Measurements from ENCODE around the gene WDR62.

The WDR62 gene

DNA sequence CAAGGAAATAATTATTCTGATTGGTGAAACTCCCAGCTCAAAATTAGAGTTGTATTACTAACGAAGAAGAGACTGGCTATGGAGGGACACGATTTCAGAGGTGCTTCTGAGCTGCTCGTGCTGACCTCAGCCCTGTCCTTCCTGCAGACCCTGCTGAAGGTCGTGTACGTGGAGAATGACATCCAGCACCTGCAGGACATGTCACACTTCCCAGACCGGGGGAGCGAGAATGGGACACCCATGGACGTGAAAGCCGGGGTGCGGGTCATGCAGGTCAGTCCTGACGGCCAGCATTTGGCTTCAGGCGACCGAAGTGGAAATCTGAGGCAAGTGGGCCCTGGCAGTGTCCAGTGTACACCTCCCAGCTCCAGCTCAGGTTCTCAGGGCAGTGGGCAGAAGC lies 28.2 kb downstream of the WDR62 start:
- DNase-seq = no peak

DNA sequence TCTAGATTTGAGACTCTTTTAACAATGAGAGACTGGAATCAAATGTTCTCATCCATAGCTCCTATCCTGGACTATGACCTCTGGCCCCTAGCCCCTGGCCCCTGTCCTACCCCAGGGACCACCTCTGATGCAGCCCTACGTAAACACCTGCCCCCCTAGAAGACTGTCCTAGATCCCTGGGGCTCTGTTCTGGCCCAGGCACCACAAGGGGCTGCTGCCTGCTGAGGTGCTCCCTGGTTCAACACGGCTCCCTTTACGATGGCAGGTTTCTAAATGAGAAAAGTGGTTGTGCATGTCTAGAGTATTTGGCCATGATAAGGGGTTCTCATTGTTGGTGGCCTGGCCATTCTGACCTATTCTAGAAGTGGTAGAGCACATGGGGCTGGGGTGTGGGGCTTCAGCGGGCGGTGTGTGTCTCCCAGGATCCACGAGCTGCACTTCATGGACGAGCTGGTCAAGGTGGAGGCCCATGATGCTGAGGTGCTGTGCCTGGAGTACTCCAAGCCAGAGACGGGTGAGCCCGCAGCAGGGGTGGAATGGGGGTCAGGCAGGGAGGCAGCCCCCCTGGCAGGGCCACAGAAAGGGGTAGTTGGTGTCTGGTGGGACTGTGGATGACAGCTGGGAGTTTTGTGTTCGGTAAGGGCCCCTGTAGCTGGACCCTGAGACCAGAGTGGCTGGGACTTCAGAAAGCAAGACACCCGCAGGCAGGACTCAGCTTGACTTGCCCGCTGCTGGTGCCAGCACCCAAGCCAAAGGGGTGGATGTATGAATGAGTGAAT lies 29.7 kb downstream of the WDR62 start:
- DNase-seq = no peak

DNA sequence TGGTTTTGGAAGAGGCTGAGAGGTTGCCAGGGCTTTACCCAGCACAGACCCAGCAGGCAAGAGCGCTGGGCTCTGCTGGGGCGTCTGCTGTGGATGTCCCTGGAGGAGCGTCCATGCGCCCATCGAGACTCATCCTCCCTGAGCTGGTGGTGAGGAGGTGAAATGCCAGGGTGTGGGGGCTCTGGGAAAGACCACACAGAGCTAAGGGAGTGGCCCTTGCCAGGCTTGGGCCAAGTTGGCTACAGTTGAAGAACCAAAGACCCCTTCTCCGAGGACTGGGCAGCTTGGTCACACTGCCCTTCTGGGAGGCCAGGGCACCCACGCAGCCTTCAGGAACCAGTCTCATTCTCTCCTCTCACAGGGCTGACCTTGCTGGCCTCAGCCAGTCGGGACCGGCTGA lies 31.6 kb downstream of the WDR62 start:
- DNase-seq = no peak

DNA sequence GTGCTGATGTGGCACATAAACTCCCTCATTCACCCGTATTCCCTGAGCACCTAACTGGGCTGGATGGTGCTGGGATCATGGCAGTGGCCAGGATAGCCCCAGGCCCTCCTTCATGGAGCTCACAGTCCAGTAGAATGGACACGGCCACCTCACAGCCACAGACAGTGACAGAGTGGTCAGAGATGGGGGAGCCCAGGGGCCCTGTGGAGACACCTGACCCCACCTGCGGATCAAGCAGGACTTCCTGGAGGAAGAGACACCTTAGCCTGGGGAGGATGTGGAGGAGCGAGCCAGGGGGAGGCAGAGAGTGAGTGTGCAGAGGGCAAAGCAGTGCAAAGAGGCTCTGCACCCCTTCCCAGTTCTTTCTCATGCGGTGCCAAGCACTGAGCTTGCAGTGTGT lies 35.1 kb downstream of the WDR62 start:
- no peak for DNase-seq

DNA sequence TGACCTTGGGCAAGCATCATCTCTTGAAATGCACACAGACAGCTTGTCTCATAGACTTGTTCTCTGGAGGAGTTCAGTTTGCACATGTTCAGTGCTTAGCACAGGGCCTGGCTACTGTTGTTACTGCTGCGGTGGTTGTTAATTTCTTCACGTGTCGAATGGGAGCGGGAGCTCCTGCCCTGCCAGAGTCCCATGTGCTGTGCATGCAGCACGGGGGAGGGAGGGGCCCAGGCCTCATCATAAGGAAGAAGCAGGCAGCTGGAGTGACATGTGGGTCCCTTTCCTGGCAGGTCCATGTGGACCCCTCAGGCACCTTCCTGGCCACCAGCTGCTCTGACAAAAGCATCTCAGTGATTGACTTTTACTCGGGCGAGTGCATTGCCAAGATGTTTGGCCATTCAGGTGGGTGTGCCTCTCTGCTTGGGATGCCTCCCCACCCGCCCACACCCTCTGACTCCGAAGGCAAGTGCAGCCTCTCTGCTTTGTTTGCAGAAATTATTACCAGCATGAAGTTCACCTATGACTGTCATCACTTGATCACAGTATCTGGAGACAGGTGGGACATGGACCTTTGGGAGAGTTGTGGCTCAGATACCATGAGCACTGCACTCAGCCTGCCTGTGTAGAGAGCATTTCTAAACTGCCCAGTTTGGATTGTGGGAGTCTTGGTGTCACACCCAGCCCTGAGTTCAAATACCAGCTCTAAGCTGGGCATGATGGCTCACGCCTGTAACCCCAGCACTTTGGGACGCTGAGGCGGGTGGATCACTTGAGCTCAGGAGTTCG lies 36.4 kb downstream of the WDR62 start:
- DNase-seq = no peak

DNA sequence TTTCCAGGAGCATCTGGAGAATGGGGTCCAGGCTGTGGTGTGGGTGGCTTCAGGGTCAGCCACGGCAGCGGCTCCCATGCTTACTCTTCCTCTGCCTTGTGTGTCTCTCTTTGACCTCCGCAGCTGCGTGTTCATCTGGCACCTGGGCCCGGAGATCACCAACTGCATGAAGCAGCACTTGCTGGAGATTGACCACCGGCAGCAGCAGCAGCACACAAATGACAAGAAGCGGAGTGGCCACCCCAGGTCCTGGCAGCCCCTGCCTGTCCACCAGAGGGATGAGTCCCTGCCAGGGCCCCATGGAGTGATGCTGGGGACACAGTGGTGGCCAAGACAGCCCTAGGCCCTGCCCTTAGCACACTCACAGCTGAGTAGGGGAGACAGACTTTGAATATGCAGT lies 37.9 kb downstream of the WDR62 start:
- no peak for DNase-seq

DNA sequence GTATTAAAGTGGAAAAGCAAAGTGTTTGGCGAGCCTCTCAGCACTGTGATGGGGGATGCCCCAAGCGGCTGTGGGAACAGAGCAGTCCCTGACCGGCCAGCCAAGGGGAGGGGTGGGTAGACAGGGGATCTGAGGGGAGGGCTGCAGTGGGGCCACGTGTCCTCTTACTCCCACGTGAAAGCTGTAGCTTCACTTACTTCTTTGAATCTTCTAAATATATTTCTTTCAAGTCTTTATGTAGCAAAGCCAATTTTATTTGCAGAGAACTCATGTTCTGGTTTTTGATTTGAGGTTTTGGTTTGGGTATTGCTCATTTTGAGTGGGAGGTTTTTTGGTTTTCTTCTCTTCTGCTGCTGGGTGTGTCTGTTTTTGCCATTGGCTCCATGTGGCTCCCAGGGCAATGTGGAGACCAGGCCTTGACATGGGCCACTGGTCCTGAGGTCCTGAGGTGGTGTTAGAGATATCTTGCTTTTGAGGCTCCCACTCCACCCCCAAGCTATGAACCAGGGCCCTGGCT lies 38.5 kb downstream of the WDR62 start:
- DNase-seq = no peak

DNA sequence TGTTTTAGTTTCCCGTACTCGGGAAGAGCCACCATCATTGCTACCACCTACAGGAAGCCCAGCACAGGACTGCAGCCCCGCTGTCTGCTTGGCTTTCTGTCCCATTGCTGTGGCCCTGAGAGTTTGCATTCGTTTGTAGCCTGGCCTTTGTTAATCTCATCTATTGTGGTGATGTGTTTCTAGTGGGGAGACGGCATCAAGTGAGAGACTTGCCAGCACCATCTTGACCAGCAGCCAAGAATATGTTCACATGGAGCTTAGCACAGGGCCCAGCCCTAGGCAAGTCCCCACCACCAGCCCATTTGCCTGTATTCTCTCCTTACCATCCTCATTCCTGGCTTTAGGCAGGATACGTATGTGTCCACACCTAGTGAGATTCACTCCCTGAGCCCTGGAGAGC lies 39.0 kb downstream of the WDR62 start:
- DNase-seq = no peak

DNA sequence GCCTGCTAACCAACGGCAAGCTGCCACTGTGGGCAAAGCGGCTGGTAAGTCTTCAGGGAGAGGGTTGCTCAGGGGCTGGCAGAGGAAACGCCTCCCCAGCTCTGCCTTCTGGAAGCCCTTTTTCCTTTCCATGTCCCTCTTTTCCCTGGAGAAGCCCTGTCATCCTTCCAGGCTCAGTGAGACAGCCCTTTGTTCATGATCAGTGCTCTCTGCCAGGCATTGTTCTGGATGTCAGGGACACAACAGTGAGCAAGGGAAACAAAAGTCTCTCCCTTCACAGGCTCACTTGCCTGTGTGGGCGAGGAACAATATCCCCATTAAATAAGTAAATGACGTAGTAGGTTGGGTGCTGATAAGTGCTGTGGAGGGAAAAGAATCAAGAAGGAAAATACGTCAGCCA lies 42.3 kb downstream of the WDR62 start:
- DNase-seq = no peak

DNA sequence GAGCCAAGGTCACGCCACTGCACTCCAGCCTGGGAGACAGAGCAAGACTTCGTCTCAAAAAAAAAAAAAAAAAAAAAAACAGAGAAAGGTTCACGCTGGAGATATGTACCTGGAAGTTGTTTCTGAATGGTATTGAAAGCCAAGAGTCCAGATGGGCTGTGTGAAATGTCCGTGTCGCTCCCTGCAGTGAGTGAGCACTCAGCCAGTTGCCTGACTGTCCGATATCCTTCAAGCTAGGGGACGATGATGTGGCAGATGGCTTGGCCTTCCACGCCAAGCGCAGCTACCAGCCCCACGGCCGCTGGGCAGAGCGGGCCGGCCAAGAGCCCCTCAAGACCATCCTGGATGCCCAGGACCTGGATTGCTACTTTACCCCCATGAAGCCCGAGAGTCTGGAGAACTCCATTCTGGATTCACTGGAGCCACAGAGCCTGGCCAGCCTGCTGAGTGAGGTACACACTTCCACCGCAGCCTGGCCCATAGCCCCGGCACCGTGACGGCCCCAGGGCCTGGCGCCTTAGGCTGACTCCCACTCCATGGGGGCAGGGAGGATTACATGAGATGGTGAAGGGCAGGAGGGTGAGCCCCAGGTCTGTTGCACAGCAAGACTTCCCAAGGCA lies 44.6 kb downstream of the WDR62 start:
- no peak for DNase-seq

DNA sequence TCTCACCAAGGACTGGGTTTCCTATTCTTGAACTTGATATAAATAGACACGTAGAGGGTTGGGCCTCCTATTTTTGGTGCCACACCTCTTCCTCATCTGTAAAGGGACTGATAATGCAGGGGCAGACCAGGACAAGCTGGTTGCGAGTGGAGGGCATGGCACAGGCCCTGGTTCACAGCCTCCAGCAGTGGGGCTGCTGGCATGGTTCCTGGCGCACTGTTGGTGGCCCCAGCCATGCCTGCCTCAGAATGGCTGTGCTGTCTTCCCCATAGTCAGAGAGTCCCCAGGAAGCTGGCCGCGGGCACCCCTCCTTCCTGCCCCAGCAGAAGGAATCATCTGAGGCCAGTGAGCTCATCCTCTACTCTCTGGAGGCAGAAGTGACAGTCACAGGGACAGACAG lies 45.8 kb downstream of the WDR62 start:
- no peak for DNase-seq

DNA sequence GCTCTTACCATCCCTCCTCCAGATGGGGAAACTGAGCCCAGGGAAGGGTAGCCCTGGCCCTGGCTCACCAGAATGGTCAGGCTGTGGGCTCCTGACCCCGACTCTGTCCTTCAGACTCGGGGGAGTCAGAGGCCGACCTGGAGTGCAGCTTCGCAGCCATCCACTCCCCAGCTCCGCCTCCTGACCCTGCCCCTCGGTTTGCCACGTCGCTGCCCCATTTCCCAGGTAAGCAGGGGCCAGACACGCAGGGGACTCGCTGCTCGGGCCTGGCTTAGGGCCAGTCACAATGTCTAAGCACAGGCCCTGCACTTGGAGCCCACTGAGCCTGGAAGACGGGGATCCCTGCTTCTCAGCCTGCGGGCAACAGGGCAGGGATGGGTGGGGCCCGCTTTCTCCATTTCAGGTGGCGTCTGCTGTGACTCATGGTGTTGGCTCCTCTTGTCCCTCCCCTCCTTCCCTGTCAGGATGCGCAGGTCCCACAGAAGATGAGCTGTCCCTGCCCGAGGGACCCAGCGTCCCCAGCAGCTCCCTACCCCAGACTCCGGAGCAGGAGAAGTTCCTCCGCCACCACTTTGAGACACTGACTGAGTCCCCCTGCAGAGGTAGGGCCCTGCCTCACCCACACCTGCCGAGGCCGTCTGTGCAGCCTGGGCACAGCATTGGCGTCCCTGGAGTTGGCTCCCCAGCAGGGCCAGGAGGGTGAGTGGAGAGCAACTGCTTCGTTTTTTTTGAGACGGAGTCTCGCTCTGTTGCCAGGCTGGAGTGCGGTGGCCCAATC lies 47.0 kb downstream of the WDR62 start:
- DNase-seq = no peak

DNA sequence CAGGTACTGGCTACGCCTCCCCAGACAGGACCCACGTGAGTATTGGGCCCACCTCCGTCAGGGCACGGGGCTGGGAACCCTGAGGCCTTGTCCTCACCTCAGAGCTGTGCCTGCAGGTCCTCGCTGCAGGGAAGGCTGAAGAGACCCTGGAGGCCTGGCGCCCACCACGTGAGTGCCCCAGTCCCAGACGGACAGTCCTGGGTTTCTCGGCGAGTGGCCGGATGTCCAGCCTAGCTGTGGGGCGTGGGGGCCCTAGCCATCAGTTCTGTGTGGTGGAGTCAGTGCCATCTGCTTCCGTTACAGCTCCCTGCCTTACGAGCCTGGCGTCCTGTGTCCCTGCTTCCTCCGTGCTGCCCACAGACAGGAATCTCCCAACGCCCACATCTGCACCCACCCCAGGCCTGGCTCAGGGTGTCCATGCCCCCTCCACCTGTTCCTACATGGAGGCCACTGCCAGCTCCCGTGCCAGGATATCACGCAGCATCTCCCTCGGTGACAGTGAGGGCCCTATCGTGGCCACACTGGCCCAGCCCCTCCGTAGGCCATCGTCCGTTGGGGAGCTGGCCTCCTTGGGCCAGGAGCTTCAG lies 48.4 kb downstream of the WDR62 start:
- DNase-seq = no peak

DNA sequence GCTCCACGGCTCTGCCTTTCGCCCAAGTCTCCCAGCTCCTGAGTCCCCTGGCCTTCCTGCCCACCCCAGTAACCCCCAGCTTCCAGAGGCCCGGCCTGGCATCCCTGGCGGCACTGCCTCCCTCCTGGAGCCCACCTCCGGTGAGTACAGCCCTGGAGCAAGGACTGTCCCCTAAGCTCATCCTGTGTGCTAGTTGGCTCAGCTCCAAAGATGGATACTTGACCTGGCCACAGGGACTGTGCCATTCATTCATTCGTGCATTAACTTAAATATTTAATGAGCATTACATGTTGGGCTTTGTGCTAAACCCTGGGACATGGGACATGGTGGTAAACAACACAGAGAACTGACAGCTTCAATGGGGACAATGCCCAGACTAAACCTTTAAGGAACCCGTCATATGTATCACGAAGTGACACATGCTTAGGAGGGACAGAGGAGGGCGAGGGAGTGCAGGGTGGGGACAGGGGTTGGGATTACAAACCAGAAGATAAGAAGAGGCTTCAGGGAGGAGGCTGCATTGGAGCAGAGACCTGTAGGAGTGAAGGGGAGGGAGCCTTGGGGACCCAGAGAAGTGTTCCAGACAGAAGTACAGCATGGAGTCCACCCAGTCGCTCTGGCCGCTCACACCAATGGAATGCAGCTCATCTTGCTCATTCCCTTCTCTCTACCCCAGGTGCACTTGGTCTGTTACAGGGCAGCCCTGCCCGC lies 49.3 kb downstream of the WDR62 start:
- no peak for DNase-seq

DNA sequence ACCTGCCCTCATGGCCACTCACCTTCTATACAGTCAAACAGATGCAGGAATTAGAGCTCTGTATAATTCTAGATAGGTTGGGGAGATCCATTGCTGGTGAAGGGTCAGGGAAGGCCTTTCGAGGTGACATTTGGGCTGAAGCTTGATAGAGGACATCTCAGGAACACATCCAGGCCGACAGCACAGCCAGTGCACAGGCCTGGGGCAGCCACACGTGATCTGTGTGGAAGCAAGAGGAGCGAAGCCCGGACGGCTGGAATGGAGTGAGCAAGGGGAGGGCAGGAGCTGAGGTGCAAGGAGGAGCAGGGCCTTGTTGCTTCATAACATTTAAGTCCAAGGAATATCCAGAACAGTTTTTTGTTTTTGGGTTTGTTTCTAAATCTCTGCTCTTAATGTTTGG lies 51.7 kb downstream of the WDR62 start:
- DNase-seq = no peak

DNA sequence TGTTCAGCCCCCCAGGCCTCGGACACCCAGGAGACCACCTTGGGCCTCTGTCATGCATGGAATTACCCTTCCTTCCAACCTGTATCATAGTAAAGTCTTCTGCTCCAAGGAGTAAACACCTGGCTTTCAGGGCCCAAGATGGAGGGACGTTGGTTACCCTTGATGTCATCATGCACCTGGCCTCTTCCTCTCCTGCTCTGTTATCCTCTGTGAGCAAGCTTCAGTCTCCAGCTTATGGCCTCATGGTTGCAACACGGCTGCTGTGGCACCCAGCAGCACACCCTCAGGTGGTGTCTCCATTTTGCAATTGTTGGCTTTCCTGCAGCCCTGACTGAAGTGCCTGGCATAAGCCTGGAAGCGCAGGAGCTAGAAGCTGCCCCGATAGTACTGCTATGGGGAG lies 52.3 kb downstream of the WDR62 start:
- DNase-seq = no peak

DNA sequence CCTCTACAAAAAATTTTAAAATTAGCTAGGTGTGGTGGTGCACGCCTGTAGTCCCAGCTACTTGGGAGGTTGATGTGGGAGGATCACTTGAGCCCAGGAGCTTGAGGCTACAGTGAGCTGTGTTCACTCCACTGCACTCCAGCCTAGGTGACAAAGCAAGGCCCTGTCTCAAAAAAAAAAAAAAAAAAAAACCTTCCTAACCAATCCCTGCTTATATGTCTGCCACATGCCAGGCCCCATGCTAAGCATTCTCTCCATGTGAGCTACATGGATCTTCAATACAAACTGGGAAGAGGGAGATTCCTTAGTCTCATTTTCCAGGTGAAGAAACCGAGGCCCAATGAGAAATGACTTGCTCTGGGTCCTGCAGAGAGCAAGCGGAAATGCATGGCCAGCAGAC lies 54.0 kb downstream of the WDR62 start:
- DNase-seq = no peak

DNA sequence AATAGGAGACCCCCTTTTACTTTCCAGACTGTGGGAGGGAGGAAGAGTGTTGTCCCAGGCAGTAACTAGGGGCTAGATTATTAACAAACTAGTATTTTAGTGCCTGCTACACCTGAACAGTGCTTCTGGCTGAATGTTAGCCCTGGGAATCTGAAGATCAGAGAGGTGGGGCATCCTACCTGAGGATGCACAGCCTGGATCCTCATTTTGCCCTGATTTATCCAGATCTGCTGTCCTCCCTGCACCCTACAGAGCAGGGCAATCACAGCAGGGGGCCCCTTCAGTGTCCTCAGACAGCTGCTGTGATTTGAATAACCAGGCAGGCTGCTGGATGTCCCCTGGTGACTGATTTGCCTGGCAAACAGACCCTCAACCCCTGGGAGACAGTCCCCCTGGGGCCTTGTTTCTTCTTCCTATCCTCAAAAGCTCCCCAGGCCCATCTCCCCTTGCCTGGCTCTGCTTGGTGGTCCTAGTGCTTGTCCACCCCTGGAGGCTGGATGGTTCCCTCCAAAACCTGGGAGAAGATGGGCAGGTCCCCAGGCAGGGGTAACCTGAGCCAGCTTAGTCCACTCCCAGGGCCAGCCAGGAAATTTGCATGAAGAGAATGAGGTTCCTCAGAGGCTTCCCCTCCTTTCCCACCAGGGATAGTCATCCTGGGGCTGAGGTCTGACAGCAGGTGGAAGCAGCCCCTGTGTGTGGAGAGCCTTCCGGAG lies 55.9 kb downstream of the WDR62 start, which contains the start of gene OVOL3:
Gene OVOL3 (plus strand): TSS at position 657 of the 713 bp plus-strand sequence. CDS start 60 bp downstream, outside the sequence.
- DNase-seq = no peak

DNA sequence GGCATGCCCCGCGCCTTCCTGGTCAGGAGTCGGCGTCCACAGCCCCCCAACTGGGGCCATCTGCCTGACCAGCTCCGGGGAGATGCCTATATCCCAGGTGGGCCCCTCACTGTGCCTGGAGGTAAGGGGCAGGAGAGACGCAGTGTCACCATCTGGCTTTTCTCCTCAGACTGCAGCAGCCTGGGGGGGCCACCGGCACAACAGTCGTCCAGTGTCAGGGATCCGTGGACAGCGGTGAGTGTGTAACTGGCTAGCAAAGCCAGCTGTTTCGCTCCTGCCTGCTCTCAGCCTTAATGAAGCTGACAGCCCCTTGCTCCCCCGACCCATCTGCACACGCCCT lies 56.5 kb downstream of the WDR62 start:
- DNase-seq = no peak

DNA sequence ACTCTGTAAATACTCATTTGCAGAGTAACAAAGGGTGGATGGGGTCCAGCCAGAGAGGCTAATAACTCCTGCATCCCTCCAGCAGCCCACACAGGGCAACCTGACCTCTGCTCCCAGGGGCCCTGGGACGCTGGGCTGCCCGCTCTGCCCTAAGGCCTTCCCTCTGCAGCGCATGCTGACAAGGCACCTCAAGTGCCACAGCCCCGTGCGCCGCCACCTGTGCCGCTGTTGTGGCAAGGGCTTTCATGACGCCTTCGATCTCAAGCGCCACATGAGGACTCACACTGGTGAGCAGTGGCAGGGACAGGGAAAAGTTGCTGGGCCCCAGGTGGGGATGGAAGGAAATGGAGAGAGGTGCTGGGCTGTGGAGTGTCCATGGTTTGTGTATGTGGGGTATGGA lies 58.0 kb downstream of the WDR62 start:
- no peak for DNase-seq

DNA sequence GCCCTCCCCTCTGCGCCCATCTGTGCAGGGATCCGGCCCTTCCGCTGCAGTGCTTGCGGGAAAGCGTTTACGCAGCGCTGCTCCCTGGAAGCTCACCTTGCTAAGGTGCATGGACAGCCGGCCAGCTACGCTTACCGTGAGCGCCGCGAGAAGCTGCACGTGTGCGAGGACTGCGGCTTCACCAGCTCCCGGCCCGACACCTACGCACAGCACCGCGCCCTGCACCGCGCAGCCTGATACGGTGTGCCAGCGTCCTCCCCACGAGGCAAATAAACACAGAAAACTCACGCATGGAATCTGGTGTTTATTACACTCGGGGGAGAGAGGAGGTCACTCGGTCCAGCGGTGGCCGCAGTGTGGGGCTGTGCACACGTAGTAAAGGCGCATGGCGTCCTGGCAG lies 58.7 kb downstream of the WDR62 start:
- DNase-seq = no peak
